Endodermal cell (in vitro differentiated cells): ENCODE measurements around the gene GDF10. TPM values are rescaled to one million over a fixed set of nuclear protein-coding genes. Genes with fewer than 3 reads are reported as not detected.

Experiments used
- DNase-seq: peaks from one replicate; pipeline ENCODE4 v3.0.0-alpha.2; 2017
- H3K27ac ChIP-seq: 2 replicates; pipeline ENCODE4 v1.5.1; 2013; ENCODE audit warnings: mild to moderate bottlenecking, low read depth, low read length, moderate library complexity
- H3K27me3 ChIP-seq: 2 replicates; pipeline ENCODE4 v1.6.1; 2013; ENCODE audit warnings: mild to moderate bottlenecking, low read length, moderate library complexity; ENCODE audit not compliant: insufficient read depth, control insufficient read depth, poor library complexity, severe bottlenecking
- H3K36me3 ChIP-seq: 2 replicates; pipeline ENCODE4 v1.7.0; 2013; ENCODE audit warnings: mild to moderate bottlenecking, low read length, moderate library complexity; ENCODE audit not compliant: control insufficient read depth, insufficient read depth
- H3K4me1 ChIP-seq: one replicate; pipeline ENCODE4 v1.7.0; 2013; ENCODE audit warnings: low read length; ENCODE audit not compliant: control insufficient read depth, insufficient read depth
- H3K4me3 ChIP-seq: 2 replicates; pipeline ENCODE4 v1.5.1; 2013; ENCODE audit warnings: mild to moderate bottlenecking, low read length, moderate library complexity
- H3K9ac ChIP-seq: 2 replicates; pipeline ENCODE4 v1.6.1; 2013; ENCODE audit warnings: mild to moderate bottlenecking, low read length, moderate library complexity; ENCODE audit not compliant: poor library complexity, severe bottlenecking; ENCODE audit errors: extremely low read depth
- H3K9me3 ChIP-seq: 2 replicates; pipeline ENCODE4 v1.6.1; 2013; ENCODE audit warnings: mild to moderate bottlenecking, low read length, moderate library complexity; ENCODE audit not compliant: control insufficient read depth
- H3K27ac Mint-ChIP-seq: 2 replicates; pipeline ENCODE4 v1.8.0; 2020; ENCODE audit warnings: mixed read lengths
- H3K27me3 Mint-ChIP-seq: 2 replicates; pipeline ENCODE4 v1.8.0; 2021; ENCODE audit warnings: mild to moderate bottlenecking, mixed read lengths; ENCODE audit not compliant: insufficient read depth
- H3K36me3 Mint-ChIP-seq: 2 replicates; pipeline ENCODE4 v1.8.0; 2020; ENCODE audit warnings: low read depth, mixed read lengths
- H3K4me1 Mint-ChIP-seq: 2 replicates; pipeline ENCODE4 v1.8.0; 2020; ENCODE audit warnings: mixed read lengths
- H3K4me3 Mint-ChIP-seq: 2 replicates; pipeline ENCODE4 v1.8.0; 2020; ENCODE audit warnings: mild to moderate bottlenecking, moderate library complexity, mixed read lengths
- H3K9me3 Mint-ChIP-seq: 2 replicates; pipeline ENCODE4 v1.8.0; 2020; ENCODE audit warnings: mild to moderate bottlenecking, mixed read lengths
- CTCF ChIP-seq: fragments of 200-600 bp; sonication (generic); conservative IDR thresholded peaks from 2 replicates; pipeline ENCODE4 v1.5.0; 2021; ENCODE audit warnings: antibody characterized with exemption, mild to moderate bottlenecking
- WGBS, 2 experiments: methylation state at CpG; one replicate each; pipeline versions ENCODE4 v1.1.5 to v1.1.7; 2013; ENCODE audit warnings: missing lambda C conversion rate in 2 of 2, mixed read lengths in 1 of 2; ENCODE audit not compliant: insufficient coverage in 1 of 2, insufficient read length in 1 of 2; 5-methylcytosine and 5-hydroxymethylcytosine counted together
- total RNA-seq, 2 donors: library from RNA; stranded (reverse); fragmentation: NEBNext Ultra II Directional in 1 of 2; extraction: Animal tissue kit (Norgen Biotek cat#: 25700) in 1 of 2; gene quantifications; 2 replicates in 1 of 2; 3 replicates in 1 of 2; pipeline ENCODE4 v1.2.1, GENCODE V29; 2021

GDF10 gene
- total RNA-seq, 2 donors from 2014 or later = not detected

GRCh38 chr10:47326927-47327330 lies 26.9 kb downstream of the GDF10 start:
- Mint-ChIP-seq H3K4me3 (no peak overlapping the region), H3K9me3 (peaks cover 3% of the 10 kb centered on the region), H3K27me3 (peaks cover 2% of the 10 kb centered on the region), H3K36me3 (no peaks in the 10 kb centered on the region), H3K27ac (no peak overlapping the region), H3K4me1 (no peaks in the 10 kb centered on the region)
- no peaks in the 10 kb centered on the region for H3K4me1 ChIP-seq
- 89 to 93% methylated on average over 7 to 11 of the region's 11 CpGs for WGBS, 2 experiments
- no peak for TF ChIP-seq CTCF
- no peaks in the 10 kb centered on the region for H3K9me3 ChIP-seq
- no peak overlapping the region for H3K27ac ChIP-seq
- no peaks in the 10 kb centered on the region for H3K36me3 ChIP-seq
- H3K4me3 ChIP-seq = no peak overlapping the region
- H3K9ac ChIP-seq = no peak overlapping the region
- no peaks in the 10 kb centered on the region for H3K27me3 ChIP-seq
- DNase-seq = no peak

GRCh38 chr10:47329855-47330254 lies 29.9 kb downstream of the GDF10 start:
- H3K9ac ChIP-seq = no peak overlapping the region
- peaks cover 7% of the 10 kb centered on the region for H3K27me3 Mint-ChIP-seq
- TF ChIP-seq CTCF = no peak
- WGBS, 2 experiments = 88 to 100% methylated on average over 1 to 4 of the region's 4 CpGs
- no peak overlapping the region for H3K4me3 Mint-ChIP-seq
- no peaks in the 10 kb centered on the region for H3K4me1 ChIP-seq
- H3K27me3 ChIP-seq = no peaks in the 10 kb centered on the region
- H3K4me3 ChIP-seq = no peak overlapping the region
- H3K4me1 Mint-ChIP-seq = no peaks in the 10 kb centered on the region
- DNase-seq = no peak
- H3K36me3 ChIP-seq = no peaks in the 10 kb centered on the region
- H3K27ac ChIP-seq = no peak overlapping the region
- no peaks in the 10 kb centered on the region for H3K9me3 ChIP-seq
- H3K36me3 Mint-ChIP-seq = no peaks in the 10 kb centered on the region
- no peak overlapping the region for H3K27ac Mint-ChIP-seq
- peaks cover 3% of the 10 kb centered on the region for H3K9me3 Mint-ChIP-seq

- Mint-ChIP-seq H3K4me3 (no peak overlapping the region), H3K9me3 (peaks cover 3% of the 10 kb centered on the region), H3K36me3 (no peaks in the 10 kb centered on the region), H3K4me1 (no peaks in the 10 kb centered on the region), H3K27me3 (peaks cover 5% of the 10 kb centered on the region), H3K27ac (no peak overlapping the region)
- no peak overlapping the region for H3K4me3 ChIP-seq
- H3K9me3 ChIP-seq = no peaks in the 10 kb centered on the region
- no peaks in the 10 kb centered on the region for H3K27me3 ChIP-seq
- H3K4me1 ChIP-seq = no peaks in the 10 kb centered on the region
- no peaks in the 10 kb centered on the region for H3K36me3 ChIP-seq
- no peak overlapping the region for H3K9ac ChIP-seq
- DNase-seq = no peak
- 87 to 100% methylated on average over 3 of the region's 3 CpGs for WGBS, 2 experiments
- H3K27ac ChIP-seq = no peak overlapping the region
- TF ChIP-seq CTCF = no peak
Measured at GRCh38 chr10:47330366-47330765, 30.4 kb downstream of the GDF10 start.
